ENCODE measurements around the gene BIN1. TPM values are rescaled to one million over a fixed set of nuclear protein-coding genes. Genes with fewer than 3 reads are reported as not detected.

BIN1 gene
- total RNA-seq, 1 experiment from 2014 or later, result 198 TPM

DNA sequence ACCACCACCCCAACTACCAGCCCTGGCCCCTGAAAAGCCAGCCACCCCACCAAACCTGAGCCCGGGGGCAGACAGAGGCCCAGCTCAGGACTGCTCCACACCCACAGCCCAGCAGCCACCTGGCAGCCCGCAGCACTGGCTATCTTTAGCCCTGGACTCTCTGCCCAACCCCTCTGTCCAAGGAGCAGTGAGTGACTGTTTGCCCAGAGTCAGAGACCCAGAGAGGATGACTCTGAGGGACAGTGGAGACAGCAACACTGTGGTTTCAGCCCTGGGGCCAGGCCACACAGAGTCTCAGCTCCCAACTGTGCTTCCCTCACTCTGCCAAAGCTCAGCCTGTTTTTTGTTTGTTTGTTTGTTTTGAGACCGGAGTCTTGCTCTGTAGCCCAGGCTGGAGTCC lies 32.6 kb downstream of the BIN1 start:
- Histone ChIP-seq H3K27me3 (replicated peaks; ENCODE audit: control insufficient read depth, insufficient read depth, low read length) (no peaks in the 10 kb centered on the region), H3K4me1 (peaks cover 13% of the 10 kb centered on the region; the same call in 1 of the 2 replicates), H3K4me3 (ENCODE audit: low read depth, low read length) (no peak overlapping the region), H3K9me3 (no peaks in the 10 kb centered on the region), H3K36me3 (ENCODE audit: control insufficient read depth, insufficient read depth, low read length) (peaks cover 6% of the 10 kb centered on the region)
- no peaks in the 10 kb centered on the region for H3K27me3 Mint-ChIP-seq (ENCODE audit: insufficient read depth, unreplicated experiment)
- TF ChIP-seq, protein P1, sequence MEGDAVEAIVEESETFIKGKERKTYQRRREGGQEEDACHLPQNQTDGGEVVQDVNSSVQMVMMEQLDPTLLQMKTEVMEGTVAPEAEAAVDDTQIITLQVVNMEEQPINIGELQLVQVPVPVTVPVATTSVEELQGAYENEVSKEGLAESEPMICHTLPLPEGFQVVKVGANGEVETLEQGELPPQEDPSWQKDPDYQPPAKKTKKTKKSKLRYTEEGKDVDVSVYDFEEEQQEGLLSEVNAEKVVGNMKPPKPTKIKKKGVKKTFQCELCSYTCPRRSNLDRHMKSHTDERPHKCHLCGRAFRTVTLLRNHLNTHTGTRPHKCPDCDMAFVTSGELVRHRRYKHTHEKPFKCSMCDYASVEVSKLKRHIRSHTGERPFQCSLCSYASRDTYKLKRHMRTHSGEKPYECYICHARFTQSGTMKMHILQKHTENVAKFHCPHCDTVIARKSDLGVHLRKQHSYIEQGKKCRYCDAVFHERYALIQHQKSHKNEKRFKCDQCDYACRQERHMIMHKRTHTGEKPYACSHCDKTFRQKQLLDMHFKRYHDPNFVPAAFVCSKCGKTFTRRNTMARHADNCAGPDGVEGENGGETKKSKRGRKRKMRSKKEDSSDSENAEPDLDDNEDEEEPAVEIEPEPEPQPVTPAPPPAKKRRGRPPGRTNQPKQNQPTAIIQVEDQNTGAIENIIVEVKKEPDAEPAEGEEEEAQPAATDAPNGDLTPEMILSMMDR (IDR thresholded peaks at IDR 0.05; ENCODE audit: insufficient read depth in 1 of 2, low read depth in 1 of 2, low read length in 1 of 2, severe bottlenecking in 1 of 2, unreplicated experiment in 1 of 2), result no peak
- H3K27ac Mint-ChIP-seq (ENCODE audit: unreplicated experiment), result no peak overlapping the region
- no peak for DNase-seq
- intact Hi-C loops (cut with micrococcal nuclease; ENCODE audit: unreplicated experiment), result no loop called here
- no peaks in the 10 kb centered on the region for H3K9me3 Mint-ChIP-seq (ENCODE audit: unreplicated experiment)
- BruUV-seq (replicated peaks), result no TSS peak
- peaks cover 6% of the 10 kb centered on the region for H3K4me1 Mint-ChIP-seq (ENCODE audit: low read depth, unreplicated experiment)
- POLR2A ChIA-PET, result interaction anchor here (0.9 kb wide), 1 partner anchor 33 kb away, joined by 3 read pairs; the partner anchor contains the start of gene BIN1
- CTCF ChIA-PET, result interaction anchor here (1.1 to 1.5 kb wide), 2 partner anchors 11 to 123 kb away, joined by 4 to 7 read pairs; no protein-coding TSS in a partner anchor
- no peak overlapping the region for H3K4me3 Mint-ChIP-seq (ENCODE audit: unreplicated experiment)
- H3K36me3 Mint-ChIP-seq (ENCODE audit: insufficient read depth, unreplicated experiment), result peaks cover 32% of the 10 kb centered on the region

DNA sequence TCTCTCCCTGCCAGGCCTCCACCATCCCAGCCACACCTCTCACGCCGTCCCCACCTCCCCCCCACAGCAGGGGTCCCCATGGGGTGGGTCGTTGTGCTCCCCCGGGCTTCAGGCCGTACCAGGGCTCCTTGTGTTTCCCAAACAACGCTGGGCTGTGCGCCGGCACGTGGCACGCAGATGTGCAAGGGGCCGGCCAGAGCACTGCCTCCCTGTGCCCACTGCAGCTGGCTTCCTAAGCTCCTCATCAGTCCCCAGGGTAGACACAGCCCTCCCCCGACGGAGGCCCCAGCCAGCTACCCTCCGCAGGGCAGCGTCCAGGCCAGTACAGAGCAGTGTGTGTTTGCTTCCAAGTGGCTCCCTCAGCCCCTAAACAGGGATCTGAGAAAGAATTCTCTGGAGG lies 34.0 kb downstream of the BIN1 start:
- H3K4me1 ChIP-seq, result peaks cover 12% of the 10 kb centered on the region; the same call in 1 of the 2 replicates
- no TSS peak for BruUV-seq (replicated peaks)
- no peaks in the 10 kb centered on the region for H3K9me3 ChIP-seq
- TF ChIP-seq, protein P1 (IDR thresholded peaks at IDR 0.05; ENCODE audit: insufficient read depth in 1 of 2, low read depth in 1 of 2, low read length in 1 of 2, severe bottlenecking in 1 of 2, unreplicated experiment in 1 of 2), result no peak
- H3K4me3 ChIP-seq (ENCODE audit: low read depth, low read length), result no peak overlapping the region
- no peaks in the 10 kb centered on the region for H3K27me3 Mint-ChIP-seq (ENCODE audit: insufficient read depth, unreplicated experiment)
- no peak overlapping the region for H3K4me3 Mint-ChIP-seq (ENCODE audit: unreplicated experiment)
- intact Hi-C loops (cut with micrococcal nuclease; ENCODE audit: unreplicated experiment), result no loop called here
- DNase-seq, result no peak
- no peaks in the 10 kb centered on the region for H3K9me3 Mint-ChIP-seq (ENCODE audit: unreplicated experiment)
- peaks cover 10% of the 10 kb centered on the region for H3K4me1 Mint-ChIP-seq (ENCODE audit: low read depth, unreplicated experiment)
- no peak overlapping the region for H3K27ac Mint-ChIP-seq (ENCODE audit: unreplicated experiment)
- H3K27me3 ChIP-seq (replicated peaks; ENCODE audit: control insufficient read depth, insufficient read depth, low read length), result no peaks in the 10 kb centered on the region
- POLR2A ChIA-PET, result no interaction called here
- peaks cover 7% of the 10 kb centered on the region for H3K36me3 ChIP-seq (ENCODE audit: control insufficient read depth, insufficient read depth, low read length)
- CTCF ChIA-PET, result no interaction called here
- peaks cover 40% of the 10 kb centered on the region for H3K36me3 Mint-ChIP-seq (ENCODE audit: insufficient read depth, unreplicated experiment)

DNA sequence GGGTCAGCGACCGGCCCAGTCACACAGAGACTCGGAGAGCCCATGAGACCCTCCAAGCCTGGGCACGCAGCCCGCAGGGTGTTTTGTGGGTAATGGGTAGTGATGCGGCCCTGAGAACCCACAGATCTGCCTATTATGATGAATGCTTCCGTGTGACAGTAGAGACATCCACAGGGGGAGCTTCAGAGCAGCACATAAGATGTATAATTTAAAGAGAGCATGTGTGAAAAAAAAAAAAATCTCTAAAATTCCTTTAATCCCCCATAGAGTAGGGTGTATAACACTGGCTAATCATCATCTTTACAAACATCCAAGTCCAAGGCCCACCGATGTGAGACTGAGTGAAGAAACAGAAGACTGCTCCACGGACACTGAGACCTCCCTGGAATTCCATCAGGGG lies 34.6 kb downstream of the BIN1 start:
- Histone ChIP-seq H3K4me1 (peaks cover 10% of the 10 kb centered on the region; the same call in 1 of the 2 replicates), H3K9me3 (no peaks in the 10 kb centered on the region), H3K27me3 (replicated peaks; ENCODE audit: control insufficient read depth, insufficient read depth, low read length) (no peaks in the 10 kb centered on the region), H3K4me3 (ENCODE audit: low read depth, low read length) (no peak overlapping the region), H3K36me3 (ENCODE audit: control insufficient read depth, insufficient read depth, low read length) (peaks cover 10% of the 10 kb centered on the region)
- BruUV-seq (replicated peaks), result no TSS peak
- no peak for DNase-seq
- TF ChIP-seq, protein P1 (IDR thresholded peaks at IDR 0.05; ENCODE audit: insufficient read depth in 1 of 2, low read depth in 1 of 2, low read length in 1 of 2, severe bottlenecking in 1 of 2, unreplicated experiment in 1 of 2), result no peak
- no peak overlapping the region for H3K27ac Mint-ChIP-seq (ENCODE audit: unreplicated experiment)
- H3K27me3 Mint-ChIP-seq (ENCODE audit: insufficient read depth, unreplicated experiment), result no peaks in the 10 kb centered on the region
- ChIA-PET POLR2A (no interaction called here), CTCF (no interaction called here)
- no peaks in the 10 kb centered on the region for H3K9me3 Mint-ChIP-seq (ENCODE audit: unreplicated experiment)
- intact Hi-C loops (cut with micrococcal nuclease; ENCODE audit: unreplicated experiment), result no loop called here
- peaks cover 9% of the 10 kb centered on the region for H3K4me1 Mint-ChIP-seq (ENCODE audit: low read depth, unreplicated experiment)
- H3K4me3 Mint-ChIP-seq (ENCODE audit: unreplicated experiment), result no peak overlapping the region
- peaks cover 46% of the 10 kb centered on the region for H3K36me3 Mint-ChIP-seq (ENCODE audit: insufficient read depth, unreplicated experiment)

Measured in Caco-2 (cell line).